ENCODE measurements around the gene UBLCP1.
"Not testable (repeated sequence)": the region's sequence is repeated elsewhere in the genome, so short reads cannot be mapped to it uniquely, and the experiment has no call there.

UBLCP1 gene

GRCh38 chr5:159244890-159245289 is 18.2 kb upstream of the UBLCP1 start:
- in situ Hi-C loops (cut with MboI; ENCODE audit: low pct_unique_long_range_greater_than_20kb, low sequenced_read_pairs, unreplicated experiment) = no loop called here
- DNase-seq (ENCODE audit: low spot score) = no peak
- no peak for TF ChIP-seq CTCF (IDR thresholded peaks at IDR 0.05; ENCODE audit: extremely low read depth, insufficient read depth, missing control alignments)

DNA sequence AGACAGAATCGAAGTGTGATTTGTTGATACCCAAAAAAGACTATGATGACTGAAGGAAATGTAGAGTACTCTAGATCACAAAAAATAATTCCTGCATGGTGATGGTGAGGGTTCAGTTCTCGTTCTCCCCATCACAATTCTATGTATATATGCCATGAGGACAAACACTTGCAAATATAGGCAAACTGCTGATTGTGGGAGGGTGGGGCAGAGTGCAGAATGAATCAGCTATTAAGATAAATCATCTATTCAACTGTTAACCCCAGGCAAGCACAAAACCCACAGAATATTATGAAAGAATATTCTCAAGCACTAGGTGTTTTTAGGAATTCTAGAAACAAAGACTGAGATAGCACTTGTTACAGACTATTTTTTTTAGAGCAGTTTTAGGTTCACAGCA is 13.9 kb upstream of the UBLCP1 start:
- in situ Hi-C loops (cut with MboI; ENCODE audit: low pct_unique_long_range_greater_than_20kb, low sequenced_read_pairs, unreplicated experiment) = no loop called here
- DNase-seq (ENCODE audit: low spot score) = no peak
- no peak for TF ChIP-seq CTCF (IDR thresholded peaks at IDR 0.05; ENCODE audit: extremely low read depth, insufficient read depth, missing control alignments)

DNA sequence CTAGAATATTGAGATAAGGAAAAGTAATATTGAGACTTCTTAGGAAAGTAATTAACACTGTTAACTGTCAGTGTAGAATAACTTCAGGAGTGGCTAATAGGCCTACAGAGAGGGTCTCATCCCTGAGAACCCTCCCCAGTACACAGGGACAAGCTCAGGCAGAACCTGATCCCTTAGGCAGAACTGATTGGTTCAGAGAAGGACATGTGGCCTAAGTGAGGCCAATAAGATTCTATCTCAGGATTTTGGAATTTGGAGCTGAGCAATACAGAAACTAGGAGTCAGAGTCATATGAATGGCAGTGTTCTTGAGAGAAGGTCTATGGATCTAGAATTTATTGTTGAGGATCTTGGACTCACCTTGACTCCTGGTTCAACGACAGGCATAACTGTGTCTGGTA is 10.9 kb upstream of the UBLCP1 start:
- DNase-seq (ENCODE audit: low spot score) = no peak
- in situ Hi-C loops (cut with MboI; ENCODE audit: low pct_unique_long_range_greater_than_20kb, low sequenced_read_pairs, unreplicated experiment) = no loop called here

GRCh38 chr5:159257007-159257406 is 6.1 kb upstream of the UBLCP1 start:
- DNase-seq (ENCODE audit: low spot score) = no peak
- no peak for TF ChIP-seq CTCF (IDR thresholded peaks at IDR 0.05; ENCODE audit: extremely low read depth, insufficient read depth, missing control alignments)
- in situ Hi-C loops (cut with MboI; ENCODE audit: low pct_unique_long_range_greater_than_20kb, low sequenced_read_pairs, unreplicated experiment) = no loop called here

More for the DNA sequence above, 10.9 kb upstream of the UBLCP1 start:
- no peak for TF ChIP-seq CTCF (IDR thresholded peaks at IDR 0.05; ENCODE audit: extremely low read depth, insufficient read depth, missing control alignments)

DNA sequence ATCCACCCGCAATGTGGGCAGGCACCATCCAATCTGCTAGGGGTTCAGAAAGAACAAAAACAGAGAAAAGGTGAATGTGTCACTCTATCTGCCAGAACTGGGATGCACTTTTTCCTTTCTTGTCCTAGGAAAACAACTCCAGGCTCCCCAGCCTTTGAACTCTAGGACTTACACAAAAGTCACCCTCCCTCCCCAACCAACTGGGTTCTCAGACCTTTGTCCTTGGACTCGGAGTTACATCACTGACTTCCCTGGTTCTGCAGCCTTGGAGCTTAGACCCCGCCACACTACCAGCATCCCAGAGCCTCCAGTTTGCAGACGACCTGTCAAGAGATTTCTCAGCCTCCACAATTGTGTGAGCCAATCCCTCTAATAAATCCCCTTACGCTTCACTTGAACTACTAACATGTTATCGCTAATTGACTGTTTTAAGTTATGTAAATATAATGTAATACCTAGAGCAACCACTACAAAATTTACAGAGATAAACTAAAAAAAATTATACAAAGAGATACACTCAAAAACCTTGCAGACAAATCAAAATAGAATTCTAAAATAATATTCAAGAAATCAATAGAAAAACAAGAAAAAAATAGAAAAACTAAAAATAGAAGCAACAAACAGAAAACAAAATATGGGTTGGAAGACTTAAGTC is 5.3 kb upstream of the UBLCP1 start:
- in situ Hi-C loops (cut with MboI; ENCODE audit: low pct_unique_long_range_greater_than_20kb, low sequenced_read_pairs, unreplicated experiment) = no loop called here
- TF ChIP-seq CTCF (IDR thresholded peaks at IDR 0.05; ENCODE audit: extremely low read depth, insufficient read depth, missing control alignments) = no peak
- DNase-seq (ENCODE audit: low spot score) = no peak

DNA sequence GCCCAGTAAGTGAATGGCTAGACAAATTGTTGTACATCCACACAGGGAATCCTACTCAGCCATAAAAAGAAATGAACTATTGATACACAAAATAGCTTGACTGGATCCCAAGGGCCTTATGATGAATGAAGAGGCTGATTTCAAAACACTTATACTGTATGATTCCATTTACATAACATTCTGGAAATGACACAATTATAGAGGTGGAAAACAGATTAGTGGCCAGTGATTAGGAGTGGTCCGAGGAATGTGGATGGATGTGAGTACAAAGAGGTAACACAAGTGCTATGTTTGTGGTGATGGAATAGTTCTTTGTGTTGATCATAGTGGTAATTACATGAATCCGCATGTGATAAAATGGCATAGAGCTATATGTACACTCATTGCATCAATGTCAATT is 4.7 kb upstream of the UBLCP1 start:
- no peak for DNase-seq (ENCODE audit: low spot score)
- no peak for TF ChIP-seq CTCF (IDR thresholded peaks at IDR 0.05; ENCODE audit: extremely low read depth, insufficient read depth, missing control alignments)
- in situ Hi-C loops (cut with MboI; ENCODE audit: low pct_unique_long_range_greater_than_20kb, low sequenced_read_pairs, unreplicated experiment) = no loop called here

- in situ Hi-C loops (cut with MboI; ENCODE audit: low pct_unique_long_range_greater_than_20kb, low sequenced_read_pairs, unreplicated experiment) = not testable (repeated sequence)
Measured at GRCh38 chr5:159260212-159260611, 2.9 kb upstream of the UBLCP1 start.

More at GRCh38 chr5:159260212-159260611, 2.9 kb upstream of the UBLCP1 start:
- not testable (repeated sequence) for DNase-seq (ENCODE audit: low spot score)
